Islet of Langerhans (tissue), 1 donor: Measurements from ENCODE around the gene SPEF1.

Source experiments
- FAIRE-seq: peaks from one replicate; lab custom pipeline; 2011; peaks lifted over from hg19 to GRCh38; lab: Jason Lieb, UNC

The SPEF1 gene

GRCh38 chr20:3787324-3788014 lies 6.2 kb upstream of the SPEF1 start:
- FAIRE-seq, result no peak

DNA sequence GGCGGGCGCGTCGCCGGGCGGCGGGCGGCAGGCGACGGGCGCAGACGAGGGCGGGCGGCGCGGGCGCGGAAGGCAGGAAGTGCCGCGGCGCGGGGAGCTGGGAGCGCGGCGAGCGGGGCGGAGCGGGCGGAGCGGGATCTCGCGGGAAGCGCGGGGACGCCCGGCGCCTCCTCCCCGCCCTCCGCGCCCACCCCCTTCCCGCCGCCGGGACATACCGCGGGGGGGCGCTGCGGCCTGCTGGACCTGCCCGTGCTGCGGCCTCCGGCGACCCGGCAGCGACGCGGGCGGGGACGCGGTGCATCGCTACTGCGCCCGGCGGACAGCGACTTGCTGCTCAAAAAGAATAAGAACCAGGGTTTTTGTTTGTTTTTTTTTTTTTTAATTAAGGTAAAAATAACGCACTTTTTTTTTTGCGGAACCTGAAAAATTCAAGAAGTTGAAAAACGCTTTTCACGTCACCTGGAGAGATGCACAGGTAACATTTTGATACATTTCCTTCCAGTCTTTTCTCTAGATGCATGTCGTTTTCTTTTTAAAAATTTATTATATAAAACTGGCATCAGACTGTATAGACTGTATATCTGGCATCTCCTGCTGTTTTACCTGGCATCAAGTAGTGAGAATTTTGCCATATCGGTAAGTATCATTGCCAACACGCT lies 5.5 kb upstream of the SPEF1 start, which contains the start of gene CENPB:
Gene CENPB, minus strand, starts transcription at position 76 of the 659 bp plus-strand sequence. CDS start 257 bp downstream, outside the sequence.
- peak; percentile 30 for FAIRE-seq

DNA sequence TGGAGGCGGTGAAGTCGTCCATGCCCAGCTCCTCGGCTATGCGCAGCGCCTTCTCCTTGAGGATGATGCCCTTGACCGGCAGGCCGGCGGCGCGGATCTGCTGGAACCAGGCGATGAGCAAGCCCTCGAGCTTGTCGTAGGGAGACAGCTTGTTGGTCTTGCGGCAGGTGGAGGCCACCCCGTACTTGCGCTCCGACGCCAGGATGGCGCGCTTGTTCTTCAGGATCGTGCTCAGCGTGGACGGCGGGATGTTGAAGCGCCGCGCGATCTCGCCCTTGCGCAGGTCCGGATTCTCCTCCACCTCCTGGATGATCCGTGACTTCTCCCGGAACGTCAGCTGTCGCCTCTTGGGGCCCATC lies 4.9 kb upstream of the SPEF1 start:
- no peak for FAIRE-seq

DNA sequence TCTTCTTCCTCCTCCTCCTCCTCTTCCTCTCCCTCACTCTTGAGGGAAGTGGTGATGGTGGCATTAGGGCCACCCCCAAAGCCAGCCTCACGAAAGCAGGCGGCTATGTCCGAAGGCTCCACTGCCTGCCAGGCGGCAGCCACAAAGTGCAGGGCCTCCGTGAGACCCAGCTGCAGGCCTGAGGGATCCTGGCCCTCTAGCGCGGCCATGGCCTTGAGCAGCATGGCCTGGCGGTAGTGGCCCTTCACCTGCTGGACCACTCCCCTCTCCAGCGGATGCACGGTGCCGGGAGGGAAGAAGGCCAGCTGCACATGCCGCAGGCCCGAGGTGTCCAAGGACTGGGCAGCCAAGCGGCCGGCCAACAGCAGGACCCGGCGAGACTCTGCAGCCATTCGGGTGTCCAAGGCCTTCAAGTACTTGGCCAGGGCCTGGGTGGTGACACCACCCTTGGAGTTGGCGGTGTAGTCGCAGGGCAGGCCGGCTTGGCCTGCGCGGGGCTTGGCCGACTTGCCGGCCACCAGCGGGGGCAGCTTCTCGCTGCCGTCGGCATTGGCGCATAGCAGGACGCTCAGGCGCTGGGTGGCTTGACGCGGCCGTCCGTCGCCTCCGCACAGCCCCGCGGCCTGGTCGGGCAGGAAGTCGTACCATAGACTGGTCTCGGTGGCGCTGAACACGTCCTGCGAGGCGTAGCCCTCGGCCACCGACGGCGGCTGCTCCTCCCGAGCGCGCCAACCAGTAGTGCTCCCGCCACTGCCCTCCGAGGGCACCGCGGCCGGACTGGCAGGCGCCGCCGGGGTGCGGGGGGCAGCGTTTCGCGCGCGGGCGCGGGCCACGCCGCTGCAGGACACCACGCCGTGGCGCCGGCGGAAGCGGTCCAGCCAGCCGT lies 4.2 kb upstream of the SPEF1 start:
- FAIRE-seq, result no peak

DNA sequence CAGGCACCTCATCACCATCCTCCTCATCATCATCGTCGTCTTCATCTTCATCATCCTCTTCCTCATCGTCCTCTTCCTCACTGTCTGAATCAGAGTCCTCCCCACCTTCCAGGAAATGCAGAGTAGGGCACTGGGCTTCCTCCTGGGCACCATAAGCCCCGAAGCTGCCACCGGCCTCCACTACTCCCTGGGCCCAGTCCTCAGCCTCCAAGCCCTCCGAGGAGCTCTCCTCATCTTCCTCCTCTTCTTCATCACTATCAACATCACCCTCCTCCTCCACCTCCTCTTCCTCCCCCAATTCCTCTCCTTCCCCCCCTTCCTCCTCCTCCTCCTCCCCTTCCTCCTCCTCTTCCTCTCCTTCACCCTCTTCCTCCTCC lies 3.6 kb upstream of the SPEF1 start:
- no peak for FAIRE-seq

GRCh38 chr20:3784216-3784853 lies 3.1 kb upstream of the SPEF1 start:
- no peak for FAIRE-seq

GRCh38 chr20:3783511-3784195 lies 2.4 kb upstream of the SPEF1 start:
- no peak for FAIRE-seq

GRCh38 chr20:3783068-3783489 lies 1.8 kb upstream of the SPEF1 start:
- no peak for FAIRE-seq

- no peak for FAIRE-seq
Measured at GRCh38 chr20:3782597-3782996, 1.3 kb upstream of the SPEF1 start.

GRCh38 chr20:3778976-3779375 lies 2.3 kb downstream of the SPEF1 start:
- no peak for FAIRE-seq

GRCh38 chr20:3777716-3778629 lies 3.3 kb downstream of the SPEF1 start:
- FAIRE-seq, result no peak

GRCh38 chr20:3777381-3777715 lies 3.9 kb downstream of the SPEF1 start:
- no peak for FAIRE-seq

GRCh38 chr20:3775457-3776108 lies 5.7 kb downstream of the SPEF1 start:
- no peak for FAIRE-seq

DNA sequence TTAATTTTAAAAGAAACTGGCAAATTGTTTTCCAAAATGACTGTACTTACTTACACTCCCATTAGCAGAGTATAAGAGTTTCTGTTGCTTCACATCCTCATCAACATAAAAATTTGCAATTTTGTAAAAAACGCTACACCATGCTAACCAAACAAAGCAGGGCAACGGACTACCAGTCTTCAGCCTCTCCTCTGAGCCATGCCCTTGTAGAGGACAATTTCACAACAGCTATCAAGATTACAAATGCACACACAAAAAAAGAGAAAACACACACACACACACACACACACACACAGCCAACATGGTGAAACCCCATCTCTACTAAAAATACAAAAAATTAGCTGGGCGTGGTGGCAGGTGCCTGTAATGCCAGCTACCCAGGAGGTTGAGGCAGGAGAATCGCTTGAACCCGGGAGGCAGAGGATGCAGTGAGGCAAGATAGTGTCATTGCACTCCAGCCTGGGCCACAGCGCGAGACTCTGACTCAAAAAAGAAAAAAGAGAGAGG lies 9.6 kb downstream of the SPEF1 start:
- FAIRE-seq, result no peak

DNA sequence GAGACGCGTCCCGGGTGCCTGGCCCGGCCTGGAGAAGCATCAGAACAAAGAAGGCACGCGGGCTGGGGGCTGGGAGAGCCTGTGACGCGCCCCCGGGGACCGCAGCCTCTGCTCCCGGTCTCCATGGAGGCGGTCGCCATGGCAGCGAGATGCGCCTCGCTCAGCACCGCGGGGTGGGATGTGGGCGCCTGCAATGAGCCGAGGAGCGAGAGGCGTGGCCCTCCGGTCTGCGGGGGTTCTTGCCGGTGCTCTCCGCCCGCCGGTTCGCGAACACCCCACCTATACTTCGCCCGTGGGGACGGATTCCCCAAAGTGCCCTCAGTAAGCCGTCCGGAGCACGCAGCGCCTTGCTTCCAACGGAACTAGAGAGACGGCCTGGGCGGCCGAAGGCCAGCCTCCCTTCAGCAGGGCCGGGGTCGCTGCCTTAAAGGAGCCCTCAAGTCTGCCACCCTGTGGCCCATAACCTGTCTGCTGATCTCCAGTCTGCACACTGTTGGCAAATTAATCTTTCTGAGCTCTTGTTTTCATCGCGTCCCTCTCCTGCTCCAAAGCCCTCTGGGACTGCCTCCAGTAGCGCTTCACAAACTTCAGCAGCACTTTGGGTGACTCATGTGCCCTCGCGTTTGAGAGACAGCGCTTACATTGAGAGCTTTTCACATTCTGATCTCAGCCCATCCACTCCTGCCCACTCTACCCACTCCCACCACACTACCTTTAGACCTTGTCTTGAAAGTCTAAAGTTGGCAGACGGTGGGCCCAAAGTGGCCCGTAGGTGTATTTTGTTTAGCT lies 12.7 kb downstream of the SPEF1 start:
- no peak for FAIRE-seq

DNA sequence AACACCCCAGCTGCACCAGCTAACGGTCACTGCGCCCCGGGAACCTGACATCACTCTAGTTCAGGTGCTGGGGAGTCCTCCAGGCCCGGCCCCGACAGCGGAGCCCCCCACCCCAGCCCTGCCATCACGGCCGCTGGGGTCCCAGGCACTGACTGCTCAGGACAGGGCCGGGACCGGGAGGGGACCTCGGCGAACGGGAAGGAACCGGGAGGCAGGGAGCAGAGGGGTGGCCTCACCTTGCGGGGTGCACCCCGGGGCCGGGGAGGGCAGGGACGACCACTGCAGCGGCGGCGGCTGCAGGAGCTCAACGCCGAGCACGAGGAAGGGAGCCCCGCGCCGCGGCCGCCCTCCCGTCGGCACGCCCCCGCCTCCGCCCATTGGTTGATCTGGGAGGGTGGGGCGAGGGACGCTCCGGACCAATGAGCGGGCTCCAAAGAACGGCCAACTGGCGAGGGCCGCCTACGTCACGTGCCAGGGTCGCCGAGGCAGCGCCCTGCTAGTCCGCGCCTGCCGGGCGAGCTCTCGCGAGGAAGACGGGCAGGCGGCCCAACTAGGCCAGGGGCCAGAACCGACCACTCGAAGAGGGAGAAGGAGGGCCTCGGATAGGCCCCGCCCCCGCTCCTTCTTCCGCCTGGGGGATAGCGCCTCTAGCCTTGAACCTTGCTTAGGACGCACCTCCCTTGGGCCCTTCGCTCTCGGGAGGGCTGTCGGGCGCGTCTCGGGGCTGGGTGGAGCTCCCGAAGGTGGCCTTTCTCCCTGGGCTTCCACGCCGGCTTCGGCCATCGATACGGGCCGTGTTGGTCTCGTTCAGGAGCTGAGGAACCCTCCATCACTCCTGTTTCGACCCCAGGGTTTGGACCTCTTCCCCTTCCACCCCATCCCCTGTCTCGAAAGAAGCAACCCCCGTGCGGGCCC lies 13.6 kb downstream of the SPEF1 start, which contains the start of gene ADISSP:
Gene ADISSP, minus strand, starts transcription at position 327 of the 915 bp plus-strand sequence. CDS start 7,653 bp downstream, outside the sequence.
- peak; percentile 45 for FAIRE-seq

DNA sequence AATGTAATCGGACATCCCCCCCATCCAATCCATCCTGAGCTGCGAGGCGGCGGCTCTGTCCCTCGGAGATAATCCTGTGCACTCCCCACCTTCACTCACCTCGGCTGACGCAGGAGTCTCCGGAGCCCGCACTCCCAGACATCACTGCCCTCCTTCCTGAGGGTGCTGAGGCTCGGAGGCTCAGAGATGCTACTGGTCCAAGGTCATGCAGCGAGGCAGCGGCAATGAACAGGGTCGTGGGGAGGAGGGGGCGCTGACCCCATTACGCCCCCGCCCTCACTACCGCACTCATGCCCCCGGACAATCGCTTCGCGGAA lies 14.2 kb downstream of the SPEF1 start:
- no peak for FAIRE-seq

GRCh38 chr20:3766422-3767109 lies 14.7 kb downstream of the SPEF1 start:
- no peak for FAIRE-seq
